ENCODE data around the gene KPNB1. TPM values are rescaled to one million over a fixed set of nuclear protein-coding genes. Genes with fewer than 3 reads are reported as not detected.

Gene KPNB1
- total and polyA plus RNA-seq, 2 of the 8 experiments (the other 6 are each of a cell fraction or from before 2014, with no cell fraction given), result 171 to 625 TPM

DNA sequence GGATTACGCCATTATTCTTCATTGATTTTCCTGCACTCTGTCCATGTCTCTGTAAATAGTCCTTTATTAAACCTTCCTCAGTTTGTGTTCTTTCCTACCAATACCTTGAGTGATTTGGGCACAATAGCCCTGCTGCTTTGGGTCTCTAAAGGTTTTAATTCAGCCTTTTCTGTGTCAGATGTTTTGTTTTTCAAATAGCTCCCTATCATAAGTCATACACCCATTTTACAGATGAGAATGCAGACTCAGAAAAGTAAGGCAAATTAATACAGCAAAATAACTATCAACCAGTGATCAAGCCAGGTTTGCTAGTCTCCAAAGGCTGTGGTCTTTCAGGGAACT is 25.0 kb upstream of the KPNB1 start:
- Histone ChIP-seq H2BK15ac (ENCODE audit: low read length) (no peak overlapping the region), H3K36me3 (ENCODE audit: control insufficient read depth in 2 of 4, insufficient read depth in 4 of 4, low read length in 3 of 4) (peaks cover under 1 to 33% (median 4%) of the 10 kb centered on the region in 4 experiments; a peak in 4 of 8 replicates)
- POLR2A ChIA-PET (ENCODE audit: partially characterized antibody), result interaction anchor here (1.2 to 2.3 kb wide), 3 partner anchors 9 to 30 kb away, joined by 4 to 17 read pairs (median 6); partner anchors contain the start of gene KPNB1
- TF ChIP-seq SP1 (IDR thresholded peaks at IDR 0.05; ENCODE audit: low read depth, low read length) (no peak), BACH1 (IDR thresholded peaks at IDR 0.05; ENCODE audit: low read length) (no peak), TAF7 (optimal IDR thresholded peaks at IDR 0.05; ENCODE audit: borderline replicate concordance, low read depth, low read length) (no peak), SP2 (IDR thresholded peaks at IDR 0.05; ENCODE audit: low read length) (no peak), TEAD4 (IDR thresholded peaks at IDR 0.05; ENCODE audit: low read depth, low read length) (no peak), RBBP5 (IDR thresholded peaks at IDR 0.05; ENCODE audit: borderline replicate concordance, low read depth, low read length) (no peak), PHF8 (conservative IDR thresholded peaks at IDR 0.05; ENCODE audit: low read depth, low read length) (no peak), EZH2 (IDR thresholded peaks at IDR 0.05; ENCODE audit: low read depth, low read length, severe bottlenecking) (no peak), RFX5 (IDR thresholded peaks at IDR 0.05; ENCODE audit: borderline replicate concordance, low read depth, low read length) (no peak), EP300 (IDR thresholded peaks at IDR 0.05; ENCODE audit: borderline replicate concordance in 1 of 2, low read depth in 2 of 2, low read length in 2 of 2) (no peak), POLR2AphosphoS5 (IDR thresholded peaks at IDR 0.05; ENCODE audit: low read depth, low read length) (no peak), CTBP2 (IDR thresholded peaks at IDR 0.05; ENCODE audit: borderline replicate concordance, insufficient read depth, insufficient read length, low read length) (no peak), HDAC2 (IDR thresholded peaks at IDR 0.05; ENCODE audit: borderline replicate concordance in 1 of 2, low read depth in 2 of 2, low read length in 2 of 2) (no peak), ZNF274 (IDR thresholded peaks at IDR 0.05; ENCODE audit: borderline replicate concordance, extremely low read depth, low read length) (no peak)

More for the DNA sequence above, 25.0 kb upstream of the KPNB1 start:
- CTCF ChIA-PET (ENCODE audit: partially characterized antibody), result interaction anchor here (1.5 to 2.7 kb wide), 2 partner anchors 9 to 10 kb away, joined by 3 to 18 read pairs; no protein-coding TSS in a partner anchor
- Histone ChIP-seq H4K8ac (ENCODE audit: extremely low read depth, insufficient read depth, low read length) (no peak overlapping the region), H2BK120ac (replicated peaks; ENCODE audit: low read depth, low read length) (no peak overlapping the region), H3K9ac (replicated peaks in 1 of 4; ENCODE audit: extremely low read depth in 1 of 4, low read depth in 3 of 4, low read length in 3 of 4) (no peak overlapping the region), H3K27ac (ENCODE audit: low read depth, low read length) (no peak overlapping the region), H3K9me3 (ENCODE audit: insufficient read depth in 2 of 2, low read depth in 1 of 2, low read length in 1 of 2) (no peaks in the 10 kb centered on the region), H2BK5ac (ENCODE audit: low read depth, low read length) (no peak overlapping the region), H3K4ac (replicated peaks; ENCODE audit: insufficient read length, low read depth, low read length) (no peak overlapping the region), H3K79me2 (ENCODE audit: control insufficient read depth in 1 of 2, insufficient read depth in 2 of 2, low read length in 2 of 2) (no peaks in the 10 kb centered on the region), H4K91ac (replicated peaks; ENCODE audit: insufficient read length, low read length) (no peak overlapping the region), H3K27me3 (replicated peaks in 1 of 4; ENCODE audit: control insufficient read depth in 3 of 4, extremely low read depth in 1 of 4, insufficient read depth in 3 of 4, low read length in 3 of 4) (no peaks in the 10 kb centered on the region), H2BK12ac (ENCODE audit: low read depth, low read length) (no peak overlapping the region), H3K14ac (ENCODE audit: insufficient read length) (no peak overlapping the region), H3K4me1 (replicated peaks in 1 of 4; ENCODE audit: control insufficient read depth in 3 of 4, insufficient read depth in 4 of 4, low read length in 3 of 4) (no peaks in the 10 kb centered on the region; a peak in 1 of 7 replicates), H3K56ac (replicated peaks; ENCODE audit: insufficient read length, low read depth, low read length) (no peak overlapping the region), H3K18ac (ENCODE audit: extremely low read depth, low read length) (no peak overlapping the region), H3K4me3 (ENCODE audit: extremely low read depth in 1 of 4, insufficient read depth in 2 of 4, low read depth in 3 of 4, low read length in 4 of 4) (no peak overlapping the region), H4K20me1 (replicated peaks in 1 of 2; ENCODE audit: control insufficient read depth in 1 of 2, insufficient read depth in 2 of 2, low read length in 2 of 2) (peaks cover 1 to 3% of the 10 kb centered on the region in 2 experiments), H3K23me2 (ENCODE audit: low read depth, low read length) (no peaks in the 10 kb centered on the region), H3K79me1 (ENCODE audit: low read depth, low read length) (no peaks in the 10 kb centered on the region), H3K23ac (ENCODE audit: insufficient read length) (no peak overlapping the region), H3K4me2 (ENCODE audit: insufficient read depth in 1 of 2, low read depth in 2 of 2, low read length in 2 of 2) (no peak overlapping the region), H2AK5ac (ENCODE audit: low read depth, low read length) (no peak overlapping the region), H4K5ac (ENCODE audit: insufficient read length, low read depth, low read length) (no peak overlapping the region), H2BK20ac (ENCODE audit: low read length) (no peak overlapping the region), H2AFZ (ENCODE audit: low read length) (no peak overlapping the region)
- FAIRE-seq (no peak), DNase-seq (ENCODE audit: low read depth in 1 of 2, low spot score in 2 of 2) (no peak)
- 67% methylated on average over 1 of the region's 1 CpG; no CpG with 5 or more reads in 1 of the 2 experiments for WGBS, 2 experiments (ENCODE audit: extremely low coverage in 1 of 2, insufficient coverage in 1 of 2, insufficient read length in 1 of 2, insufficient replicate concordance in 2 of 2, low coverage in 1 of 2, low lambda C conversion rate in 2 of 2, missing lambda C conversion rate in 1 of 2)
